Bronchial epithelial cell (primary cell): ENCODE measurements around the gene CMC2. TPM values are rescaled to one million over a fixed set of nuclear protein-coding genes. Genes with fewer than 3 reads are reported as not detected.
A peak's percentile ranks its signal among the peaks of the same experiment; 100 is the strongest.

Experiments used
- DNase-seq: peaks from one replicate; pipeline ENCODE4 v3.0.0-alpha.2; 2010; ENCODE audit warnings: low read depth
- FAIRE-seq: peaks from 2 replicates; lab custom pipeline; 2011; peaks lifted over from hg19 to GRCh38; lab: Jason Lieb, UNC
- H3K27me3 ChIP-seq: 2 replicates; pipeline ENCODE4 v1.5.1; 2011; ENCODE audit warnings: low read length; ENCODE audit not compliant: control insufficient read depth, insufficient read depth
- H3K36me3 ChIP-seq: 2 replicates; pipeline ENCODE4 v1.5.1; 2011; ENCODE audit warnings: low read length; ENCODE audit not compliant: control insufficient read depth, insufficient read depth
- H3K4me3 ChIP-seq: 2 replicates; pipeline ENCODE4 v1.5.1; 2011; ENCODE audit warnings: mild to moderate bottlenecking, low read depth, low read length, control low read depth
- total RNA-seq: library from RNA; depleted of rRNA; stranded (reverse); fragments of >200 nt; gene quantifications from 2 replicates; pipeline ENCODE4 v1.2.1, GENCODE V29; 2014
- TF ChIP-seq, protein P1 (sequence below): IDR thresholded peaks from 2 replicates; pipeline ENCODE4 v1.5.1; 2011; ENCODE audit warnings: mild to moderate bottlenecking, moderate library complexity, low read length, control low read depth, inconsistent platforms; ENCODE audit not compliant: insufficient read depth, severe bottlenecking

The CMC2 gene
- total RNA-seq, 1 donor from 2014 or later: 25.0 TPM

- TF ChIP-seq, protein P1, sequence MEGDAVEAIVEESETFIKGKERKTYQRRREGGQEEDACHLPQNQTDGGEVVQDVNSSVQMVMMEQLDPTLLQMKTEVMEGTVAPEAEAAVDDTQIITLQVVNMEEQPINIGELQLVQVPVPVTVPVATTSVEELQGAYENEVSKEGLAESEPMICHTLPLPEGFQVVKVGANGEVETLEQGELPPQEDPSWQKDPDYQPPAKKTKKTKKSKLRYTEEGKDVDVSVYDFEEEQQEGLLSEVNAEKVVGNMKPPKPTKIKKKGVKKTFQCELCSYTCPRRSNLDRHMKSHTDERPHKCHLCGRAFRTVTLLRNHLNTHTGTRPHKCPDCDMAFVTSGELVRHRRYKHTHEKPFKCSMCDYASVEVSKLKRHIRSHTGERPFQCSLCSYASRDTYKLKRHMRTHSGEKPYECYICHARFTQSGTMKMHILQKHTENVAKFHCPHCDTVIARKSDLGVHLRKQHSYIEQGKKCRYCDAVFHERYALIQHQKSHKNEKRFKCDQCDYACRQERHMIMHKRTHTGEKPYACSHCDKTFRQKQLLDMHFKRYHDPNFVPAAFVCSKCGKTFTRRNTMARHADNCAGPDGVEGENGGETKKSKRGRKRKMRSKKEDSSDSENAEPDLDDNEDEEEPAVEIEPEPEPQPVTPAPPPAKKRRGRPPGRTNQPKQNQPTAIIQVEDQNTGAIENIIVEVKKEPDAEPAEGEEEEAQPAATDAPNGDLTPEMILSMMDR: no peak
- FAIRE-seq (no peak), DNase-seq (no peak)
- no peaks in the 10 kb centered on the region for H3K36me3 ChIP-seq
- no peak overlapping the region for H3K4me3 ChIP-seq
- no peaks in the 10 kb centered on the region for H3K27me3 ChIP-seq
Measured at GRCh38 chr16:81000873-81001272, 5.8 kb downstream of the CMC2 start.

DNA sequence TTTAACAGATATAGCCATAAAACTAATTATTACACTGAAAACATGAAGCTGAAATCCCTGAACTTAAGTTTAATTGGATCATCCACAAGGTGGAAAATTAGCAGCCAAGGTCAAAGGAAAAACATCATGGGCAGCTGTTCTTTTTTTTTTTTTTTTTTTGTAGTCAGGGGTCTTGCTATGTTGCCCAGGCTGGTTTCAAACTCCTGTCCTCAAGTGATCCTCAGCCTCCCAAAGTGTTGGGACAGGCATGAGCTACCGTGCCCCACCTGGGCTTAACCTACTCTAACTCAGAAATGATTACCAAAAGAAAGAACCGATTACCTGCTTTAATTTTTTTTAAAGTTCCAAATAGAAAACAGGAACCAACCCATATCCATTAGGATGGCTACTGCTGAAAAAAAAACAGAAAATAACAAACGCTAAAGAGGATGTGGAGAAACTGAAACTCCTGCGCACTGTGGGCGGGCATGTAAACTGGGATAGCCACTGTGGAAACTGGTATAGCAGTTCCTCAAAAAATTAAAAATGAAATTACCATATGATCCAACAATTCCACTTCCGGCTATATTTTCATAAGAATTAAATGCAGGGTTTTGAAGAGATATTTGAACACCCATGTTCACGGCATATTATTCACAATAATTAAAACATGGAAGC lies 8.6 kb downstream of the CMC2 start:
- DNase-seq (no peak), FAIRE-seq (no peak)
- Histone ChIP-seq H3K4me3 (no peak overlapping the region), H3K36me3 (no peaks in the 10 kb centered on the region), H3K27me3 (no peaks in the 10 kb centered on the region)
- TF ChIP-seq, protein P1: no peak

GRCh38 chr16:80997139-80997798 lies 9.4 kb downstream of the CMC2 start:
- no peaks in the 10 kb centered on the region for H3K27me3 ChIP-seq
- H3K4me3 ChIP-seq: no peak overlapping the region
- DNase-seq: peak; percentile 3
- TF ChIP-seq, protein P1: no peak
- no peaks in the 10 kb centered on the region for H3K36me3 ChIP-seq
- FAIRE-seq: no peak

DNA sequence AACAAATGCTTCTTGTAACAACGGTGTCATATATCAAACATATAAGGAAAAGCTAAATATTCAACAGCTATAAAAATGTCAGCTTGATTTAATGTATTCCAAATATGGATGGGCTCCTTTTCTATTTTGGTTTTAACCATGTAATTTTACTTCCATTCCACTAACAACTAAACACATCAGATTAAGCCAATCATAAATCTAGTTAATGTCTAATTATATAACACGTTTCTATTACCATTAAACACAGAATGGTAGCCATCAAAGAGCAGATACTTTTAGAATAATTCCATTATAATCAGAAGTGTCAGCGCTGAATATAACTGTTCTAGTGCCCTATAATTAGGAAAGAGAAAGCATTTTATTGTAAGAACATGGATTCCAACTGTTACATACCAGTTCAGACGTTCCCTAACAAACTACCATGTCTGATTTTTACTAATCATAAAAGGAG lies 10.0 kb downstream of the CMC2 start:
- FAIRE-seq (no peak), DNase-seq (no peak)
- Histone ChIP-seq H3K27me3 (no peaks in the 10 kb centered on the region), H3K4me3 (no peak overlapping the region), H3K36me3 (no peaks in the 10 kb centered on the region)
- TF ChIP-seq, protein P1: no peak

DNA sequence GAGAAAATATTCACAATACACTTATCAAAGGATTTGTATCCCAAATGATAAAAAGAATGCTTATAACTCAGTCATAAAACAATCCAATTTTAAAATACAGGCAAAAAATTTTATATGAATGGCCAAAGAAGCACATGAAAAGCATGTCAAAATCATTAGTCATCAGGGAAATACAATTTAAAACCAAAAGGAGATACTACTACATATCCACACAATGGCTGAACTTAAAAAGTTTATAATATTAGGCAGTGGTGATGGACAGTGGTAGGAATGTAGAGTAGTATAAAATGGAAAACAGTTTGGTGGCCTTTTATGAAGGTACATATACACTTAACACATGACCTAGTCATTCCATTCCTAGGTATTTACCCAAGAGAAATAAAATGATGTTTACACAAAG lies 12.2 kb downstream of the CMC2 start:
- Histone ChIP-seq H3K27me3 (no peaks in the 10 kb centered on the region), H3K4me3 (no peak overlapping the region), H3K36me3 (no peaks in the 10 kb centered on the region)
- TF ChIP-seq, protein P1: no peak
- FAIRE-seq (no peak), DNase-seq (peak; percentile 48)

DNA sequence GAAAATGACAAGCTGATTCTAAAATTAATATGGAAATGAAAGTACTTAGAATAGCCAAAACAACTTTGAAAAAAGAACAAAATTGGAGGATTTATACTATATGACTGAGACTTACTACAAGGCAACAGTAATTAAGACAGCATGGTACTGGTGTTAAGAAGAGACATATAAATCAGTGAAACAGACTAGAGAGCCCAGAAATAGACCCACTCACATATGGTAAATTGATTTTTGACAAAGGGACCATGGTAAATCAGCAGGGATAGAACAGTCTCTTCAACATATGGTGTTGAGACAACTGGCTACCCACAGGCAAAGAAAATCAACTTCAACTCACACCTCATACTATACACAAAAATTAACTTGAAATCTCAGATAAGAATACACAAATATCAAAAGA lies 12.9 kb downstream of the CMC2 start:
- DNase-seq: peak; percentile 4
- TF ChIP-seq, protein P1: no peak
- Histone ChIP-seq H3K36me3 (no peaks in the 10 kb centered on the region), H3K4me3 (no peak overlapping the region), H3K27me3 (no peaks in the 10 kb centered on the region)
- no peak for FAIRE-seq
